HG02642 (cell line): ENCODE data around the gene SESN1.
"Not testable (repeated sequence)": the region's sequence is repeated elsewhere in the genome, so short reads cannot be mapped to it uniquely, and the experiment has no call there.

Experiments
- ATAC-seq: cut with Tn5 transposase; IDR thresholded peaks from one replicate; pipeline ENCODE4 v1.9.1; 2021; ENCODE audit warnings: mild to moderate bottlenecking; ENCODE audit not compliant: unreplicated experiment, poor library complexity

Gene SESN1

DNA sequence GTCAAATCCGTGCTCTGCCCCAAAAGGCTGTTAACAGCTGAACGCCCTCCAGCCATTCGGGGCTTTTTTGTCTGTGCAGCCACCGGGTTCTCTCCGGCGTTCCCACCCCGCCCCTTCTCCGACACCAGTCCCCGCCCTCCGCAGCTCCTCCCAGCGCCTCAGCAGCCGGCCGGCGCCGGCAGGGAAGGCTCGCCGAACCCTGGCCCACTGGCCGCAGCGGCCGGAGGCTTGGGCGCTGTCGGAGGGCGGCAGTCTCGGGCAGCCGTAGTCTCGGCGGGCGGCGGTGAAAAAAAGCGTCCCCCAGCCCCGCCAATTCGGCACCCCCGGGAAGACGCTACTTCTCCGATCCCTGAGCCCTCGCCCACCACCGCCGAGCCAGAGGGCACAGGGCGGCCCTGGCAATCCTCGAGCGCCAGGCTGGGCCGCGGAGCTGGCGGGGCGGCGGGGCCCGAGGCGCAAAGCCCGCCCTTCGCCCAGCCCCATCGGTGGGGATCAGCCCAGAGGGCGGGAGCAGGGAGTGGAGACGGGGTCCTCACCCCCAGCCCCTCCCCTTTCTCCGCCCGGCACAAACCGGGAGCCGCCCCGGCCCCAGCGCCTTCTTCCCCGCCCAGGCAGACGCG, at the start of gene SESN1:
Gene SESN1, minus strand, starts transcription at position 431 of the 620 bp plus-strand sequence. CDS start 773 bp downstream, outside the sequence.
- peak; percentile 76 for ATAC-seq

DNA sequence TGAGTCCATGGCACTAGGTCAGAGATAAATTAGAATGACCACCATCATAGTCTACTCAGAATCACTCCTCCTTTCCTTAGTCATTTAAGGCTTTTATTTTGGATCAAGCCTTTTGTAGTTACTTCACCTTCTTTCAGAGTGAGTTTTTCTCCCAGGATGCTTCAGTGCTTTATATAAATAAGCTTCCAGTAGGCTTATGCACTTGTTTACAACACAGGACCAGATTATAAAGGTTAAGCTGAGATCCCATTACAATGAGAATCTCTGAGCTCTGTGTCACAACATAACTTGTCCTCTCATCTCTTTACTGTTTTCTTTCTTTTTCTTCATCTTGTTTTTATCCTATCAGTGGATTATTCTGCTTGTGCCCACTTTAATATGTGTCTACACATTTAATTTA, 48.5 kb upstream of the SESN1 start:
- no peak for ATAC-seq

DNA sequence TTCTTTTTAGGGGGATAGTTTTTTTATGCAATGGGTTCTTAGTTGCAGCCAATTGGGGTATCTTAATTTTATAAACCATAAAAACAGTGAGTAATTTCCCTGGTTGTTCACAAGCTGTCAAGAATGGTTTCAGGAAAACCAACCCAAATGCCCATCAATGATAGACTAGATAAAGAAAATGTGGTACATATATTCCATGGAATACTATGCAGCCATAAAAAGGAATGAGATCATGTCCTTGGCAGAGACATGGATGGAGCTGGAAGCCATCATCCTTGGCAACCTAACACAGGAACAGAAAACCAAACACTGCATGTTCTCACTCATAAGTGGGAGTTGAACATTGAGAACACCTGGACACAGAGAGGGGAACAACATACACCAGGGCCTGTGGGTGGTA, 47.4 kb upstream of the SESN1 start:
- ATAC-seq = not testable (repeated sequence)

DNA sequence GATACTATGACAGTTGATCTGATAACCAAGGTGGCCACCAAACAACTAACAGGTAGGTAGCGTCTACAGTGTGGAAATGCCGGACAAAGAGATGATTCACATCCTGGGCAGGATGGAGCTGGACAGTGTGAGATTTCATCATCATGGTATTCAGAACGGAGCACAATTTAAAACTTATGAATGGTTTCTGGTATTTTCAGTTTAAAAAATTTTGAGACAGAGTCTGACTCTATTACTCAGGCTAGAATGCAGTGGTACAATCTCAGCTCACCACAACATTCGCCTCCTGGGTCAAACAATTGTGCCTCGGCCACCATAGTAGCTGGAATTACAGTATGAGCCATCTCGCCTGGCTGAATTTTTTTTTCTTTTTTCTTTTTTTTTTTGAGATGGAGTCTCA, 44.5 kb upstream of the SESN1 start:
- ATAC-seq = no peak

DNA sequence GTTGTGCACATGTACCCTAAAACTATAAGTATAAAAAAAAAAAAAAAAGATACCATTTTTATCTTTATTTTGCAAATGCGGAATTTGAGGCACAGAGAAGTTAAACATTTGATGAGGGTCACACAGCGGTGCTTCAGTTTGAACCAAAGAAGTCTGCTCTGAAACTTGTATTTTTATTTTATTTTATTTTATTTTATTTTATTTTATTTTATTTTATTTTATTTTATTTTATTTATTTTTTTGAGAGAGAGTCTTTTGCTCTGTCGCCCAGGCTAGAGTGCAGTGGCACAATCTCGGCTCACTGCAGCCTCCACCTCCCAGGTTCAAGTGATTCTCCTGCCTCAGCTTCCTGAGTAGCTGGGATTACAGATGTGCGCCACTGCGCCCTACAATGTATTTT, 41.9 kb upstream of the SESN1 start:
- not testable (repeated sequence) for ATAC-seq

DNA sequence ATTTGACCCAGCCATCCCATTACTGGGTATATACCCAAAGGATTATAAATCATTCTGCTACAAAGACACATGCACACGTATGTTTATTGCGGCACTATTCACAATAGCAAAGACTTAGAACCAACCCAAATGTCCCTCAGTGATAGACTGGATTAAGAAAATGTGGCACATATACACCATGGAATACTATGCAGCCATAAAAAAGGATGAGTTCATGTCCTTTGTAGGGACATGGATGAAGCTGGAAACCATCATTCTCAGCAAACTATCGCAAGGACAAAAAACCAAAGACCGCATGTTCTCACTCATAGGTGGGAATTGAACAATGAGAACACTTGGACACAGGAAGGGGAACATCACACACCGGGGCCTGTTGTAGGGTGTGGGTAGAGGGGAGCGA, 41.4 kb upstream of the SESN1 start:
- ATAC-seq = not testable (repeated sequence)

DNA sequence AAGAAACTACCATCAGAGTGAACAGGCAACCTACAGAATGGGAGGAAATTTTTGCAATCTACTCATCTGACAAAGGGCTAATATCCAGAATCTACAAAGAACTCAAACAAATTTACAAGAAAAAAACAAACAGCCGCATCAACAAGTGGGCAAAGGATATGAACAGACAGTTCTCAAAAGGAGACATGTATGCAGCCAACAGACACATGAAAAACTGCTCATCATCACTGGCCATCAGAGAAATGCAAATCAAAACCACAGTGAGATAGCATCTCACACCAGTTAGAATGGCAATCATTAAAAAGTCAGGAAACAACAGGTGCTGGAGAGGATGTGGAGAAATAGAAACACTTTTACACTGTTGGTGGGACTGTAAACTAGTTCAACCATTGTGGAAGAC, 41.0 kb upstream of the SESN1 start:
- ATAC-seq = not testable (repeated sequence)

DNA sequence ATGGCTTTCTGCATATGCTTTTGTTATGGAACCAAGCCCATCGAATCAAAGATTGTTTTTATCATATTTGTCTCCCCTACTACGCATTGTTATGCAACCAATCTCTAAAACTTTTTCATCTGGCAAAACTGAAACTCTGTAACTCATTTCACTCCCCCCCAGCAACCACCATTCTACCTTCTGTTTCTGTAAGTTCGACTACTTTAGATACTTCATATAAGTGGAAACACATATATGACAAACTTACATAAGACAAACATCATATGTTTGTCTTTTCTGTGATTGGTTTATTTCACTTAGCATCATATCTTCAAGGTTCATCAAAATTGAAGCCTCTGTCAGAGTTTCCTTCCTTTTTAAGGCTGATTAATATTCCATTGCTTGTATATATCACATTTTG, 35.4 kb upstream of the SESN1 start:
- no peak for ATAC-seq

DNA sequence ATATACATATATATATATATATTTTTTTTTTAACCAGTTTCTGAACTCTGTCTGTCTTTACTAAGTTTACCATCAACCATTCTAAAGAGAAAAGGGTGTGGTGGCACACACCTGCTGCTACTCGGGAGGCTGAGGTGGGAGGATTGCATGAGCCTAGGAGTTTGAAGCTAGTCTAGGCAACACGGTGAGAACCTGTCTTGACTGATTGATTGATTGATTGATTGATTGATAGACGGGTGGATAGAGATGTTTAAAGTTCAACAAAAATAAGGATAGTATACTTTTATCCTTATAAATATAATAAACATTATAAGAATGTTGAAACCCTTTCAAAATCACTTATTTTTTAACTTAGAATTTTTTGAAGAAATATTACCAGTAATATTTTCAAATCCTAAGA, 30.9 kb upstream of the SESN1 start:
- no peak for ATAC-seq

DNA sequence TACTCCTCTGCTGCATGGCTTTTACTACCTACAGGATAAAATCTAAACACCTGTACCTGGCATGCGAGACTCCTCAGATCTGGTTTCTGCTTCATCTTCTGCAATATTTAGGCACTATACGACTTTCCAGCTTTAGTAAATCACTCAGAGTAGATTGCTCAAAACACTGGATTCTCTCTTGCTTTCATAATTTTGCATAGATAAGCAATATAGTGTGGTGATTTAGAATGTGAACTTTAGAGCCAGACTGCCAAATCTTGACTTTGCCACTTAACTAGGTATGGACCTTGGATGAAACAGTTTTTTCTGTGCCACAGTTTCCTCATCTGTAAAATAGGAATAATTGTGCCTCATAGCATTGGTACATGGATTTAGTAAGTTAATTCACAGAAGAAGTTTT, 29.6 kb upstream of the SESN1 start:
- no peak for ATAC-seq

DNA sequence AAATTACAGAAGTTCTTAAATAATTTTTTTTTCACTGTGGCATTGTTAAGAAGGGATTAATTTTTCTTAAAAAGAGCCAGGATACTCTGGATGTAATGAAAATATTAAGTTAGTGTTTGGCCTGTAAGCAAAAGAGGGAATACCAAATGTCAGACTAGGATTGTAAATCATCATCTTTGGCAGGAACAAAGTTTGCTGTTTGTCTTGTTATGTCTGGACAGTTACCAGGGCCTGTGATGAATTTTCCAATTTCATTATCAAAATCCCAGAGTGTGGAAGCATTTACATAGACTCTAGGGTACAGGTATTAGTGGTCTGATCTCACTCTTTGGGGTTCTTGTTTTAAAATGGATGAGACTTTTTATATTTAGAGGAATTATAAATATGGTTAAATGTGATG, 26.8 kb upstream of the SESN1 start:
- ATAC-seq = no peak

DNA sequence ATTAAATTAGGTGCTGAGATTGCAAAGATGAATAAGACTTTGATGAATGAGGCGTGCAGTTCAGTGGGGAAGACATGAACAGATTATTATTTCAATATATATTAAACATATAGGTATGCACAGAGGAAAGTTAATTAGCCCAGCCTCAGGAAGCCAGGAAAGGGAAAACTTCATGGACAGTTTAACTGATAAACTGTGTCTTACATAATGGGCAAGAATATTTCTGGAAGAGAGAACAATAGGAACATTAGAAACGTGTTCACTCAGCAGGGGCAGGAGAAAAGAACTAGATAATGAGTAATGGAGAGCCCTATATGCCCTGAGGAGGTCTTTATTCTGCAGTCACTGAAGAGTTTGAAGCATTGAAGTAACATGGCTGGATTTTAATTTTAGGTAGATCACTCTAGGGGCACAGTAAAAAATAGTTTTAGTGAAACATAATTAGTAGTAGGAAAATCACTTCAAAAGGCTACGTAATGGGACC, 24.3 kb upstream of the SESN1 start:
- ATAC-seq = no peak

DNA sequence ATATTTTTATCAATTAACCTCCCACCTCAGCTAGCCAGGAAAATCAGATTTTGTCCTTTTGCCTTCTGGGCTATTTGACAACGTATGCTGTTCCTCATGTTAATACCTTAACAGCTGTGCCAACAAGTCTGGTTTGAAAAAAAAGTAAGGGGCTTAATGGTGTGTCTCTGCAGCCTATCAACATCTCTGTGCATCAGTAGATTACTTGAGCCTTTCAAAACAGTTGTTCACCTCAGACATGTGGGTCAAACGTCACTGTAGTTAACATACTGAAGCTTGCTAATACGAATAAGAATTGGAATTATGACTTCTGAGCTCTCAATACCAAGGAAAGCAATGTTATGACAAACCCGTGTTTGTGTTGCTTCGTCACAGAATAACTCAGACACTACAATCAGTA, 23.7 kb upstream of the SESN1 start:
- no peak for ATAC-seq

DNA sequence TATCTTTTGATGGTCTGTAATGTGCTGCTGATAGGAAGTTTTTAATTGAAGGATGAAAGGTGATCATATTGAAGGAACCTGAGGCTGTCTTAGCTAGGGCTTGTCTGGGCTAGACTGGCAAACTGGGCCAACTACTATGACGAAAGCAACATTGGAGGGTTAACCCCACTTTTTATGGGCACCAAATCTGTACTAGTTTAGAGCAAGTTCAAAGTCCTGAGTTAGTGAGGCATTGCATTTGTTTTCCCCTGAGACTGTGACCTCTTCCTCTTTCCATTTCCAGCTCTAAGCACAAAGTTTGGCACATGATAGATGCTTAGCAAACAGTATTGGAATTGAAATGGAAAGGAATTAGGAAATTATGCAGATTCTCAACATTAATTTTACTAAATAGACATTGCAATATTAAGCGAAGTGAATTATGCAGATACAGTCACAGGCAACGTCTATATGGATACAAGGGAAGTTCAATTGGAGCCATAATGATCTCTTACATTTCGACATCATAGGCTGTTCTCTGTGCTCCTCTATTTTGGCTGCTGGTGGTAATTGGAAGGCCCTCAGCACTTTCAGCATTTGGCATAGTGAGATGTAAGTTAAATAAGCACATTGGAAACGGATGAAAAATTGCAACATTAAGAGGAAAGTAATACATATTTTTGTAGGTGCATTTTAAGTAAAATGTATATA, 22.8 kb upstream of the SESN1 start:
- peak; percentile 60 for ATAC-seq

DNA sequence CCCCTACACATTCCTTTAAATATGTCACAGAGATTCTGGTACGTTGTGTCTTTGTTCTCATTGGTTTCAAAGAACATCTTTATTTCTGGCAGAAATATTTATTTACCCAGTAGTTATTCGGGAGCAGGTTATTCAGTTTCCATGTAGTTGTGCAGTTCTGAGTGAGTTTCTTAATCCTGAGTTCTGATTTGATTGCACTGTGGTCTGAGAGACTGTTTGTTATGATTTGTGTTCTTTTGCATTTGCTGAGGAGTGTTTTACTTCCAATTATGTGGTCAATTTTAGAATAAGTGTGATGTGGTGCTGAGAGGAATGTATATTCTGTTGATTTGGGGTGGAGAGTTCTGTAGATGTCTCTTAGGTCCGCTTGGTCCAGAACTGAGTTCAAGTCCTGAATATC, 18.0 kb upstream of the SESN1 start:
- ATAC-seq = not testable (repeated sequence)

DNA sequence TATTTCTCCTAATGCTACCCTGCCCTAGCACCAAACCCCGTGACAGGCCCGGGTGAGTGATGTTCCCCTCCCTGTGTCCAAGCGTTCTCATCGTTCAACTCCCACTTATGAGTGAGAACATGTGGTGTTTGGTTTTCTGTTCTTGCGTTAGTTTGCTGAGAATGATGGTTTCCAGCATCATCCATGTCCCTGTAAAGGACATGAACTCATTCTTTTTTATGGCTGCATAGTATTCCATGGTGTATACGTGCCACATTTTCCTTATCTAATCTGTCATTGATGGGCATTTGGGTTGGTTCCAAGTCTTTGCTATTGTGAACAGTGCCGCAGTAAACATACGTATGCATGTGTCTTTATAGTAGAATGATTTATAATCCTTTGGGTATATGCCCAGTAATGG, 15.0 kb upstream of the SESN1 start:
- ATAC-seq = not testable (repeated sequence)

DNA sequence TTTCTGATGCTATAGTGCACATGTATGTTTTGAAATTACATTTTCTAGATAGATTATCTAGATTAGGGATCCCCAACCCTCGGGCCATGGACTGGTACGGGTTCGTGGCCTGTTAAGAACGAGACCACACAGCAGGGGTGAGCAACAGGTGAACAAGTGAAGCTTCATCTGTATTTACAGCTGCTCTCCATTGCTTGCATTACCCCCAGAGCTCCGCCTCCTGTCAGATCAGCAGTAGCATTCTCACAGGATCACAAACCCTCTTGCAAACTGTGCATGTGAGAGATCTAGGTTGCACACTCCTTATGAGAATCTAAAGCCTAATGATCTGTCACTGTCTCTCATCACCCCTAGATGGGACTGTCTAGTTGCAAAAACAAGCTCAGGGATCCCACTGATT, 11.0 kb upstream of the SESN1 start:
- no peak for ATAC-seq

DNA sequence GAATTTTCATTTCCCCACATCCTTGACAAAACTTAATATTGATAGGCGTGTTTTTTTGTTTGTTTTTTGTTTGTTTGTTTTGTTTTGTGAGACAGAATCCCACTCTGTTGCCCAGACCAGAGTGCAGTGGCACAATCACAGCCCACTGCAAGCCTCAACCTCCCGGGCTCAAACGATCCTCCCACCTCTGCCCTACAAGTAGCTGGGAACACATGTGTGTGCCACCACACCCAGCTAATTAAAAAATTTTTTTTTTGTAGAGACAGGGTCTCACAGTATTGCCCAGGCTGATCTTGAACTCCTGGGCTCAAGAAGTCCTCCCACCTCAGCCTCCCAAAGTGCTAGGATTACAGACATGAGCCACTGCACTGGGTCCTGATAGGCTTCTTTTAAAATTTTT, 9.9 kb upstream of the SESN1 start:
- no peak for ATAC-seq

DNA sequence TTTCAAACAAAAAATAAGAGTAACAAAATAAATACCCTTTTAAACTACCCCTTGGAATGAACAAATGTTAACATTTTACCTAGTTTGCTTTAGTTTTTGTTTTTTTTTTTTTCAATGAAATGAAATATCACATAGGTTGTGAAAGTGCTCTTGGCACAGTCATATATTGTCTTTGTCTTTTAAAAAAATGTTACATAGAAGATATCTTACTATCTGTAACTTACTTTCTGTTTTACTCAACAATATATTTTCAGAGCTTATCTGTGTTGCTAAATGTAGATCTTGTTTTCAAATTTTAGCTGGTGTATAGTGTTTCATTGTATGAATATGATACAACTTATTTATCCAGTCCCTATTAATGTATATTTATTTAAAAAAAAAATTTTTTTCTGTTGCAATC, 9.3 kb upstream of the SESN1 start:
- ATAC-seq = no peak

DNA sequence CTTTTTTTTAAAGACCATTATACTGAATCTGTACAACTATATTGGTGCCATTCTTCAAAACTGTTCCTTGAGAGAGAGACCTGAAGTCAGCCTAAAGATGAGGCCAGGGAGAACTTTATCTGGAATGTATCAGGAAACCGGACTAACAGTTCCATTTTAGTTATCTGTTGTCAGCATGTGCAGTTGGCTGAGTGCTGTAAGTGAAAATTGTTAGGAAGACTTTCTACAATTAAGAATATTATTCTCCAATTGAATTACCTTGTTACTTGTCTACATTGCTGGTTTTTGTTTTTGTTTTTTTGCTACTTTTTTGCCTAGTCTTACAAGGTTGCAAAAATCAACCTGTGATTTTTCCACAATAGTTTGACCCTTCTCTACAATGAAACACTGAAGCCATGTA, 8.1 kb upstream of the SESN1 start:
- ATAC-seq = no peak

DNA sequence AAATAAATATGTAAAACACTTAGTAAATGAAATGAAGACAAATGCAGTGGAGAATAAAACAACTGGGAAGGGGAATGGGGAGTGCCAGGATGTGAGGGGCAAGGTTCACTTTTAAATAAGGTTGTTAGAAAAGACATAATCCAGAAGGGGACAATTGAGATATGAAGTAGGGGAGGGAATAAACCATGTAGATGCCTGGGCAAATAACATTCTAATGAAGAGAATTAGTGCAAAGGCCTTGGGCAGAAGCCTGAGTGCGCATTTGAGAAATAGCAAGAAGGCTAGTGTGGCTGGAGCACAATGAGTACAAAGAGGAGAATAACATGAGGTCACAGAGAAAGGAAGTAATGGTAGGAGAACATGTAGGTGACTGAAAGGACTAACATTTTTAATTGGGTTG, 3.0 kb upstream of the SESN1 start:
- no peak for ATAC-seq

DNA sequence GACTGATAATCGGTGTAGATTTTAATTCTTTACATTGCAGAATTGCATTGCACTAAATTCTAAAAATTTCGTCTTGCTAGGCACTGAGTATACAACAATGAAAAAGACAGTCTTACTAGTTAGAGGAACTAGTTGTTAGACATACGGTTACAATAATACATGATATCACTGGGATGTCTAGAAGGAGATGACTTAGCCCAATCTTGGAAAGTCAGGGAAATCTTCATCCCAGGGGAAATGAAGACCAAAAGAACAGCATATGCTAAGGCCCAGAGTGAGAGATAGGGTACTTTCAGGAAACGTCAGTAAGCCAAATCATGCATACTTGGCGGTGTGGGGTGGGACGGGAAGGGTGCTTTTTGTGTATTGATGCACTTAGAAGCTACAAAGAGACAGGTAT, 1.6 kb upstream of the SESN1 start:
- ATAC-seq = no peak
